GM18858 (cell line): ENCODE measurements around the gene ALPL.

Experiments
- ATAC-seq: cut with Tn5 transposase; IDR thresholded peaks from one replicate; pipeline ENCODE4 v1.9.1; 2021; ENCODE audit not compliant: unreplicated experiment

The ALPL gene

DNA sequence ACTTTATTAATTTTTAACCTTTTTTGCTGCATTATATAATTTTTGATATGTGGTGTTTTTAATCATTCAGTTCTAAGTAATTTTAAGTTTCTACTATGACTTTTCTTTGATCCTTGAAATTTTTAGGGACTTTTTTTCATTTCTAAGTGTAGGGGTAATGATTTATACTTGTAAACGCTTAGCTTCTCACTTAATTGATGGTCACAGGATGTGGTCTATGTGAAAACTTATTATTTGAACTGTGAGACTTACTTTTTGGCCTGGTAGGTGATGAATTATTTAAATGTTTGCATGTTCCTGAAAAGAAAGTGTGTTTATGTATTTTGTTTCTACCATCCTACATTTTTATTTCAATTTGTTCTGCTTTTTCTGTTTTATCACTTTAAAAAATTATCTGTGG is 17.2 kb downstream of the ALPL start:
- no peak for ATAC-seq

DNA sequence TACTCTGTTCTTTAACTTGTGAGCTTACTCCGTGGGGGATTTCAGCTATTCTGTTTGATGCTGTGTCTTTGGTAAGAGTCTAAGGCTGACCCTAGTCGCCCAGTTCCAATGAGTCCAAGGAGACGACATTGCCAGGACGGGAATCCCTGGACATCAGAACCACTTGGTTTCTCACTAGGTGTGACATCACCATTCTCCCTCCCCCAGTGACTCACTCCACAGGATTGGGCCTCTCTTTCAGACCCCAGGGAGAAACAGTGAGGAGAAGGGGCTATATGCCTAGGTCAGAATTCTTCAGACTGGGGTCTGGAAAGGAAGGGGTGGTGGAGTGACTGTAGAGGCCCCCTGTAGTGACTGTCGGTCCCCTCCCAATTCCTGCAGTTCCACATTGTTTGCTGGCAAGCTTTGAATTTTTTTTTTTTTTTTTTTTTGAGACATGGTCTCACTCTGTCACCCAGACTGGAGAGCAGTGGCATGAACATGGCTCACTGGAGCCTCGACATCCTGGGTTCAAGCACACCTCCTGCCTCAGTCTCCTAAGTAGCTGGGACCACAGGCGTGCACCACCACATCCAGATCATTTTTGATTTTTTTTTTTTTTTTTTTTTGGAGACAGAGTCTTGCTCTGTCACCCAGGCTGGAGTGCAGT is 21.3 kb downstream of the ALPL start:
- ATAC-seq = no peak

DNA sequence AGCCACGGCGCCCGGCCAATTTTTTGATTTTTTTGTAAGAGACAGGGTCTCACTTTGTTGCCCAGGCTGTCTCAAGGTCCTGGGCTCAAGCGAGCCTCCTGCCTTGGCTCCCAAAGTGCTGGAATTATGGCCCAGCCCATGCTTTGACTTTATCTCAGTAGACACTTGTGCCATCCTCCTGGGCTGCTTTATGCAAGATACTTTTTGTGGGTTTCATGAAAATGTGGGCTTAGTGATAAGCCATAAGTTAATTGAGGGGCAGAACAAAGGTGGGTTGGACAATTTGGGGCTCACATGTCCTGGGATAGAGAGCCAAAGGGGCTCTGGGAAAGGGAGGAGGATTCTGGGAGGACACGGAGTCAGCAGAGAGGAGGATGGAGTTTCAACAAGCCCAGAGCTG is 22.0 kb downstream of the ALPL start:
- ATAC-seq = no peak

DNA sequence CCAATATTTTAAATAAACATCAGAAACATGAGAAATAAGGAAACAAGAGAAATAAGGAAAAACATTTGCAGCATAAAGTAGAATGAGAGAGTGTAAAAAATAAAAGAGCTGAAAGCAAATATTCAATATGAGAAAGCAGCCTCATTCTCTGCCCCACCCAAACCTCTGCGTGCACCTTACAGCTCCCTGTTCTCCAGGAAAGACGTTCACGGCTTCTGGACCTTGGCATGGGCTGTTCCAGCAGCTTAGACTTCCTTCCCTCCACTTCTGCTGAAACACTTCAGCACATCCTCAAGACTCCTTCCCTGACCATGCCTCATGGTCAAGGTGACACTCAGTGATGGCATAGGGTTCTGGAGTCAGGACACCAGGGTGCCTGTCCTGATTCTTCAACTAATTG is 23.3 kb downstream of the ALPL start:
- no peak for ATAC-seq

DNA sequence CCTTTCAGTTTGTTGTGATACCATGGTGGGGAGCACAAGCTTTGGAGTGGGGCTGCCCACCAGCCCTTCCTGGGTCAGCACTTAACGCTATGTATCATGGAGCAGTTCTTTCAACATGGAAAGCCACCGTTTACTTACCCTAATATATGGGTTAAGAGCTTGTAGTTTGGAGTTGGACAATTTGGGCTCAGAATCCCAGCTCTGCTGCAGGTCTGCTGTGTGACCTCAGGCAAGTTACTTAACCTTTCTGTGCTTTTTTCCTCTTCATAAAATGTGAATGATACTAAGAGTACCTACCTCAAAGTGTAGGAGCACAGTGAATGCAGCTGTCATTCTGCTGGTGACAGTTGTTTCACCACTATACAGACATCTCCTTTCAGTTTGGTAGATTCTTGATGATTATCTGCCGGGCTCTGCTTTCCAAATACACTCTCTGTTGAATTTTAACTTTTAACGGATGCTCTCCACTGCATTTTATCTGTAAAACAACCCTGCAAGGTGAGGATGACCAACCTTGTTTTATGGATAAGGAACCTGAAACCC is 23.8 kb downstream of the ALPL start:
- ATAC-seq = no peak

DNA sequence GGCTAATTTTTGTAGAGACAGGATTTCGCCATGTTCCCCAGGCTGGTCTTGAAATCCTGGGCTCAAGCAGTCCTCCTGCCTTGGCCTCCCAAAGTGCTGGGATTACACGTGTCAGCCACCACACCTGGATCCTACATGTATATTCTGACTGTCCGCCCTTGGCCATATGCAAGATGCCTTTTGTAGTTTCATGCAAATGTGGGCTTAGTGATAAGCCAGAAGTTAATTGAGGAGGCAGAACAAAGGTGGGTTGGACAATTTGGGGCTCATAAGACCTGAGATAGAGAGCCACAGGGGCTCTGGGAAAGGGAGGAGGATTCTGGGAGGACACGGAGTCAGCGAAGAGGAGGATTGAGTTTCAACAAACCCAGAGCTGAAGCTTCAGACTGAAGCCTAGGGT is 24.9 kb downstream of the ALPL start:
- no peak for ATAC-seq

DNA sequence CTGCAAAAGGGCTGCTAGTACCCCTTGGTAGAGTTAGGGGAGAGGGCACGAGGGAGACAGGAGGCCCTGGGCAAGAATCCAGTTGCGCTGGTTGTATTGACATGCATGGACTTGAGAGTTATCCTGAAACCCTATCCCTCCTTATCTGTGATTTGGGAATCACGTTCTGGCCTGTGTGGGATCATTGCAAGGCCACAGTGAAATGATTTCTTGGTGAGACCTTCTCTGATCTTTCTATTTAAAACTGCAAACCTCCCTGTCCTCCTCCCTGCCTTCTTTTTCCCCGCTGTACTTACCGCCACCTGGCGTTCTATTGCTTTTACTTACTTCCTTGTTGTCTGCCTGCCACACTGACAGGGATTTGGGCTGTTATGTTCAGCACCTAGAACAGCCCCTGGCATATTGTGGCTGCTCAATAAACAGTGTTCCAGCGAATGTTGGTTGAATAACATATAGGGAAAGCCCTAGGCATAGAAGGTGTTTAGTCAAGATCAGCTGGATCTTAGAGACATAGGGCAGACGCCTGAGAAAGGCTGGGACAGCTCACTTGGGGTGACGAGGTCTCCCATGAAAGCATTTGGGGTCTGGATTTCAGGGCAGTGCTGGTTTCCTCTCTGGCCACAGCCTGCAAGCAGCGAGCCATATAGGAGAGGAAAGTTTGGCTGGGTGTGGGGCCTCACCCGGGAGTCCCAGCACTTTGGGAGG is 25.6 kb downstream of the ALPL start:
- no peak for ATAC-seq

DNA sequence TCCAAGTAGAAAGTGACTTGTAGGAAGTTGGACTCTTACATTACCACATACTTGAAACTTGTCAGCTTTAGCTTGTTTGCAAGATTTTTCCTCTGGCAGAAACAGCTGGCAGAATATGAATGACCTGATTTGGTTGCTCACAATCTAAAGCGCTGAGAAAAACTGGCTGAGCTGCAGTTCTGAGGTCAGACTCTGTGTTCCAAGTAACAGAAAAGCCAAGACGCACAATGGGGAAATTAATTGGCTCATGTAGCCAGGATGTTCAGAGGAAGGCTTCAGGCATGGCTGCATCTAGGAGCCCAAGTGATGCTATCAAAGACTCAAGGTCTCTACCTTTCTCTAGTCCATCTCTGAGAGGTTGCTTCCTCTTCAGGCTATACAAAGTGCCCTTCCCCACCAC is 27.0 kb downstream of the ALPL start:
- ATAC-seq = no peak

DNA sequence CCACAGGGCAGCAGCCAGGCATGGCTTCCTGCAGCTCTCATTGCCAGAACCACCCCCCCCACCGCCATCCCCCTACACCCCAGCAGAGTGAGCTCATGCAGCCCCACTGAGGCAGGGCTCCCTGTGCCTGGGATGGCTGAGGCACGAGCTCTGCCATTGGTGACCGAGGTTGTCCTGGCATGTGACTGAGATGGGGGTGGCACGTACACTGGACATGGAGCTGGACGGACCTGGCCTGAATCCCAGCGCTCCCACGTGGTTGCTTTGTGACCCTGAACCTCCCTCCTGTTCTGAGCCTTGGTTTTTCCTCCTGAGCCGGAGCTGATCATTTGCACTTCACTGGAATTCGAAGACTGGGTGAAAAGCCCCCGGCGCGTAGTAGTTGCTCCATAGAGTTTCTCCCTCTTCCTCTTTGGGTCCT is 28.3 kb downstream of the ALPL start:
- ATAC-seq = no peak

DNA sequence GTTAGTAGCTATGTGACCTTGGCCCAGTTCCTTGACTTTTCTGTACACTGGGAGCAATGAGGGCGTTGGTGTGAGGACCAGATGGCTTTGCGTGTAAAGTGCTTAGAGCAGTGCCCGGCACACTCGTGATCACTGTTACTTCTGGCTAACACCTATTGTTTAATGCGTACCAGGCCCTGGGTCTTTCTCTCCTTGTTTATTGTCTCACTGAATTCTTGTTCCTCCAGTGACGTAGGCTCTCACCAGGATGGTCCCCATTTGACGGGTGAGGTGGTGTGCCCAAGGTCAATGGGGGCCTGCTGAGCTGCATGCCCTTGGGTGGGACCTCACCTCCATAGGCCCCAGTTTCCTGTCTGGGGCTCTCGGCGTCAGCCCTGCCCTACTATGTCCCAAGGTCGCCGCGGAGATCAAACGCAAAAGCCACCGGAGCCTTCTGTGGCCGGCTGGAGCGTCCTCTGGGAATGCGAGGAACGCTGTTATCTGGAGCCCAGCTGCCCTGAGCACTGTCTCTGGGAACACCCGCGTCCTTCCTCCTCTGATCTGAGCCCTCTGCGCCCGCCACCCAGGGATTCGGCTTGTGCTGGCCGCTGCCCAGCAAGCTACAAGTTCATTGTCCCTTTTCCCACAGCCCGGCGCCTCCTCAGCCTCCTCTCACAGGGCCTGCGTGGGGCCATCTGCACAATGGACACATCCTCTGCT is 28.9 kb downstream of the ALPL start:
- ATAC-seq = no peak

DNA sequence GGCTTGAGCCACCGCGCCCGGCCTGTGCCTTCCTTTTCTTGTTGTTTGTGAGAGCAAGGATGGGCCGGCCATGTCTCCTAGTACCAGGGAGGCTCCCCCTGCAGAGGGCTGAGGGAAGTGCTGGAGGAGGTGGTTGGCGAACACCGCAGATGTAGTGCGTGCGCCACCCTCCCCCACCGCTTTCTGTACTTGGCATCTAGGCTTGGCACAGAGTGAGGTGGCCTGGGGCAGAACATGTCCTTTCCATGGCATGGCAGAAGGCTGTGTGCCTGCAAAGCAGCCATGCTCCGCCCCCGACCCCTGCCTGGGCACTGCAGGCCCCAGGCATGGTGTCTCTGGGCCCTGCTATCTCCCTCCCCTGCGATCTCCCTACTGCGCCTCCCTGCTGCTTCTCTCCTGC is 30.7 kb downstream of the ALPL start:
- no peak for ATAC-seq

DNA sequence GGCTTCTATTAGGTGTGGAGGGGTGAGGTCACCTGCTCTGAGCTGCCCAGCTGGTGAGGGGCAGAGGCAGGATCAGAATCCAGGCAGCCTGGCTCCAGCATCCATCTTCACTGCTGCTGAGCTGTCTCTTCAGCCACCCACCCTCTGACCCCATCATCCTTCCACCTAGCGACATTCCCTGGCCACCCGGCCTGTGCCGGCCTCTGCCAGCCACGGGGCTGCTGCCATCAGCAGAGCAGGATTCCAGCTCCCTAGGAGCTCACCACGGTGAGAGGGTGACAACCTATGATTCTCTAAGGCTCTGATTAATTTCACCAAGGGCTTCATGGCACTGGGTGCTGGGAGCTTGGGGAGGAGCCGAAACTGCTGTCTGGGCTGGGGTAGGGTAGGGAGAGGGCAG is 32.1 kb downstream of the ALPL start:
- no peak for ATAC-seq

DNA sequence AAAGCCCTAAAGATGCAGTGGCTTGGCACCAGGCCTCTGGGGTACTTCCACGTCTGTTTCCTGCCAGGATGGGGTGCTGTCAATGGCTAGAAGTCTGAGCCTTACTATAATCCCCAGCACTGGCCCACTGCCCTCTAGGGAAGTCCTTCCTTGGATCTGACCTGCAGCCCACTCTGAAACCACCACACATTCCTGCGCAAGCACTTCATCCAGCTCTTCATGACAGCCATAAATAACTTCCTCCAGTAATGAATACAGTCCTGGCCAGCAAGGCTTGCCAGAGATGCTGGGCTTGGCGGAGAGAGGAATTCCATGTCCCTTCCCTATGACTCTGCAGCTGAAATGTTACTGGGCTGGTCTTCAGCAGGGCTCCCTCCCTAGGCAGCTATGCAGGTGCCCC is 32.6 kb downstream of the ALPL start:
- no peak for ATAC-seq

DNA sequence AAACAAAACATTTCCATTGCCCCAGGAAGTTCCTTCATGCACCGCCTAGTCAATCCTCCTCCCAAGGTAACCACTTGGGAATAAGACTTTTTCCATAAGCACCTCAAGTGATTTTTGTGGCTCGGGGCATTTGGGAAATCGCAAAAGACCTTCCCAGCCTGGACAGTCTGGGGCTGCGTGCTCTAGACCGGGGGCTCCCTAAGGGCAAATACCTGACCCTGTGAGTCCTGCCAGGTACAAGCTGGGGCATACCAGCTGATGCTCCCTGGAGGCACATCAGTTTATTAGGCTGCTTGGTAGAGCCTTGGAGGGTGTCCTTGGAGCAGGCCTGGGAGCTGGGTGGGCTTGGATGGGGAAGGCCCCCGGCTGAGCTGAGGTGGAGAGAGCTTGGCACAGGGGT is 34.4 kb downstream of the ALPL start:
- ATAC-seq = no peak

DNA sequence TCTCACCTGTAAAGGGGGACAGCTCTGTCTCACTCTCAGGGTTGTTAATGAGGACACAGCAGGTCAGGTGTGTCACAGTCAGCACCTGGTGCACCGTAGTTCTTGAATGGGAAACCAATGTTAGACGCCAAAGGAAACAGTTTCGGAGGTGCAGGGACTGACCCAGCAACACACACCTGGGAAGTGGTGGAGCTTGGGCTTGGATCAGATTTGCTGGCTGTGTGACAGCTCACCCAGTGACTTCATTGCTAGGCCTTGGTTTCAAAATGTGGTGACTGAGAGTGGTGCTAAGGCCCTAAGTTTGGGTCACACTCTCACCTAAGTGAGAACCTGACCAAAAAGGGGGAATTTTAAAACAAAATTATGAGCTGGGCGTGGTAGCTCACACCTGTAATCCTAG is 34.9 kb downstream of the ALPL start:
- no peak for ATAC-seq

DNA sequence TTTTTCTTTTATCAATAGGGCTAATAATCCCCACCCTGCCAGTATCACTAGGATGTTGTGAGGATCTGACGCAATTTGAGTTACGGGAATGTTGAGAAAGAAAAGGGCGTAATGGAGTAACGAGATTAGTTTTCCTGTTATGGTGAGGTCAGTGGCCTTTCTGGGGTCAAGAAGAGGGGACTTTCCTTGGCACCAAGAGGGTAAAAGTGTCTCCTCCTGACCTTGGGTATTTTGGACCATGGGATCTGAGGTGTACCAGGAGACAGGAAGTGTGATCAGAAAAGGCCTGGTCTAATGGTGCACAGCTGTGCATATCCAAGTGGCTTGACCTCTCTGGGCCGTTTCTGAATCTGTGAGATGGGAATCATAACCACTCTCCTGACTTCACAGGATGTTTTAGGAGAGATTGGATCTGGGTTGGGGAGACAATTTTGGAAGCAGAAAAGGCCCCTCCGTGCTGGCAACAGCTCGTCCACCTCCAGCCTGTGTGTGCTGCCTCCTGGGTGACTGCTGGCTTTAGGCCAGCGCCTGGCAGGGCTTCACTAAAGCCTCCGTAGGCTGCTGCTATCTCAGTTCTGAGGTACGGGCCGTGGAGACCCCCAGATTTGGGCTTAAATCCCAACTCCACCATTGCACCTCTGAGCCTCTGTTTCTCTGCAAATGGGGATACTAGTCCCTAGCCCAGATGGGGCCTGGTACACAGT is 37.1 kb downstream of the ALPL start:
- ATAC-seq = no peak

DNA sequence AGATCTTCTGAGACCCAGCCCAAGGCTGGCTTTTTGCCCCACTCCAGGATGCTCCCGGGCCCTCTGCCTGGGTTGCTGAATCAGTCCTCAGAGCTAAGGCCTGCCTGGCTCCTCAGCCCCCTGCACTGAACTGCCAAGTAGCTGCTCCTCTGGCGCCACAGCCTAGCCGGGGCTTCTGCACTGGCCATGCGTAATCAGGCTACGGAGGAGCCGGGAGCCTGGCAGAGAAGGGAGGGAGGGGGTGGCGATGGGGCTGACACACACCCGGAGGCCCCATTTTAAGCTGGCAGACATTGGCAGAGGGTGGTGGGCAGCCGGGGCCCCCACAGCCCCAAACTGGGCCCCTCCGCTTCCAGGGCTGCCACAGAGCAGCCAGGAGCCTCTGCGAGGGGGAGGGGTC is 38.7 kb downstream of the ALPL start:
- no peak for ATAC-seq

DNA sequence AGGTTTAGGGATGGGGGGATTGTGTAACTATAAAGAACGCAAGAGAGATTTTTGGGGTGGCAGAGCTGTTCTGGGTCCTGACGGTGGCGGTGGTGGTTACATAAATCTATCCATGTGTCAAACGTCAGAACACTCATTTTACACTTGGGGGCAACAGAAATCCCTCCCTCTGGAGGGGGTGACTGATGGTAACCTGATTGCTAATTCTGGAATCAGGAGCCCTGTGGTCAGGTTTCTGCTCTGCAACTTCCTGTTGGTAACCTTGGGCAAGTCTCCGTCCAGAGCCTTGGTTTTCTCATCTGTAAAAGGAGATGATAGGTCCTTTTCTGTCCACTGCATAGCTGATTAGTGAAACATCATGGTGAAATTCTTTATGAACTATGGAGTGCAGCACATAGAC is 40.9 kb downstream of the ALPL start:
- ATAC-seq = no peak

DNA sequence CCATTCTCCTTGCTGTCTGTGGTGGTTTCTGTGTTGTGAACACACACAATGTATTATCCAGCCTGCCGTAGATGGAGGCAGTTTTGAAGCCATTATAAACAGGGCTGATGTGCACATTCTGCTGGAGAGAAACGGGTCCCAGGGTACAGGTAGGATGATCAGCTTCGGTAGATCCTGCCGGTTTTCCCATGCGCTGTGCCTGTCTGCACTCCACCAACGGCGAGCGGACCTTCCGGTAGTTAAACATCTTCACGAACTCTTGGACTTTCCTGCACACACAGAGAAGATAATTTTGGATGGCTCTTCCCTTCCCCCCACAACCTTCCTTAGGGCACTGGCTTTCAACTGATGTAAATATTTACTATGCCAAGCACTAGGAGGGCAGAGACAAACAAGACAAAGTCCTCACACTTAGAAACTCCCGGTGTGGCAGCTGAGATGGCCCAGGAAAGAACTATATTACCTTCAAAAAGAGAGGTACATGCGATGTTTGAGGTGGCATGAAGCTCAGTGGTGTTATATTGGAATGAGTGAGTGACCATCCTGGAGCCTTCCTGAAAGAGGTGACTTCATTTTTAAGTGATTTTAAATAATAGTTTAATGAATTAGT is 41.7 kb downstream of the ALPL start:
- ATAC-seq = no peak

DNA sequence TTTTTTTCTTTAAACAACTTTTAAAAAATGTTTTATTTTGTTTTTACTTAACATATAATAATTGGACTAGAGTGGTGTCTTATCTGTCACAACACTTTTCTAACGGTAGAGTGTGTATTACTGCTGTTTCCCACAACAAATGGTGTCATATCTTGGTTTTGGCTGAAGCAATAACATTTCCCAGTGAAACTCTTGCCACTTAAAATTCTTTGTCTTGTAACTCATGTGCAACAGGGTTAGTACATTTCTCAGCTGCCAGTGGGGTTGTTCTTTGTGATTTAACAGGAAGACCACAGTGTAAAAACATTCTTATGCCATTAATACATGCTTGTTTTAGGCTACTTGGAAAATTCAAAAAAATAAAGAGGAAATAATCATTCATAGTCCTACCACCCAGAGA is 43.5 kb downstream of the ALPL start:
- no peak for ATAC-seq
